IPS DF 19.7 (cell line): Measurements from ENCODE around the gene NRXN3.

Source experiments
- DNase-seq: peaks from one replicate; pipeline ENCODE4 v3.0.0-alpha.2; 2013; ENCODE audit warnings: low read depth, low spot score

The NRXN3 gene

DNA sequence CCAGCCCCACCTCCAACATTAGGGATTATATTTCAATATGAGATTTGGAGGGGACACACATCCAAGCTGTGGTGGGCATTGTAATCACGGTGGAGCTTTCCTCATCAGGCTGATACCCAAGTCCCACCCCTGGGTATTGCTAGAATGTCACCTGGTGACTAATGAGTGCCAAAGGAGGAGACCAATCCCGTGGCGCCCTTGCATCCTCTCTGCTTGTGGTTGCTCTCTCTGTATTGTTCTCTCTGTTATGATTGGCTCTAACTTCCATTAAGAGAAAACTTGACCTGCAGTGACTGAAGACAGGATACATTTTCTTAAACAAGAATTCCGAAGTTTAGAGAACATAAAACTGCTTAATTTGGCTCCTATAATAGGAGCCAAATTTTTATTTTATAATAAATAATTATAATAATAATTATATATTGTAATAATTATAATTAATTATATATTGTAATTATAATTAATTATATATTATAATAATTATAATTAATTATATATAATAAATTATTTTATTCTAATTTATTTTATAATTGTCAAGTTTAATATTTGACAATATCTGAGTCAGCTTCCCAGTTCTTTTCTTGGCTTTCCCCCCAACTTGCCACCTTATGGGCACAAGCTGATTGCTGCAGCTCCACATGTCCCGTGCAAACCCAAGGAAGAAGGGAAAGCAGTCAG, 1621.0 kb downstream of the NRXN3 start:
- no peak for DNase-seq

GRCh38 chr14:79802093-79802492, 1631.9 kb downstream of the NRXN3 start:
- DNase-seq, result no peak

DNA sequence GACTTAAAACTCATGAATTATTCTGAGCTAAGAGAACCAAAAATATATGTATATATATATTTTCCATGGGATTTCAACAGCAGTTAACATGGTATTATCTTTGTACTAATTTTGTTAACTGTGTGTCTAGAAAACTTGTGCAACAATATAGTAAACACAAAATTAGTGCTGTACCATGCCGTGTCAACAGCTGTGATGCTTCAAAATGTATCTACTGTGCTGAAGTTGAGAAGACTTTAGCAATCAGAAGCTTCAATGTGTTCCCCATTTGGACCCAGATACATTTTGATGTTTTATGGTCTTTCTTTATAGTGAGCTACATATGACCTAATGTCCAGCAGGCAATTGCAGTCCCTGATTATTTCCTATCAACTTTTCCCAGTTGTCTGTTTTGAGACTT, 1635.5 kb downstream of the NRXN3 start:
- no peak for DNase-seq

DNA sequence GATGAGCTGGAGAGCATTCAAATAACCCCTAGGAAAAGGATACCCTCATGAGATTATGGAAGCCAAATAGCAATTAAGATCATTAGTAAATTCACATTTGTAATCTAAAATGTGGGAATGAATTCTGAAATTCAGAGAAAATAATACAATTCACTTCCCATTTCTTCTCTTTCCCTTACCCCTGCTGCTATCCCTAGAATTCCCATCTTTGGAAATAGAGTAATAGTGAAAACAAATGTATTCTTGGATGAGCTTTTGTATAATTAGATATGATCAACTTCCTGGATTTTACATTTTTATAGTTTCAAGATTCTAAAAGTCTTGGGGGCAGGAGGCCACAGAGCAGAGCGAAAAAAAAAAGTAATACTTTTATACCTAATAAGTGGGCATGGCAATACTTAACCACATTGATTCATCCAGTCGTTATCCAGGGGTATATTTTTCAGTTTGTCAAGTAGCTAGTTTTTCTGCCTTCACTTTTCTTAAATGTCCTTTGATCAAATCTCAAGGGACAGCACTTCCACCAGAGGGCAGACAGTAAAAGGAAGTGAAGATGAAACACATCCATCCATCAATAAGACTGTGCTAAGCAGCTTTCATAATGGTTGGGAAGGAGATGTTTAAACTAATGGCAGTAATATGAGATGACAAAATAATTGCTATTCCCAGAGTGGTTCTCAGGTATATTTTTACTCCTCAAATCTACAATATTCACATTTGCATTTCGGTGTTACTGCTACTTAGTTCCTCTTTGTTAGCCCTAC, 1639.9 kb downstream of the NRXN3 start:
- DNase-seq, result no peak

GRCh38 chr14:79820866-79821535, 1650.8 kb downstream of the NRXN3 start:
- no peak for DNase-seq

- no peak for DNase-seq
Measured at GRCh38 chr14:79822034-79822433, 1651.9 kb downstream of the NRXN3 start.

DNA sequence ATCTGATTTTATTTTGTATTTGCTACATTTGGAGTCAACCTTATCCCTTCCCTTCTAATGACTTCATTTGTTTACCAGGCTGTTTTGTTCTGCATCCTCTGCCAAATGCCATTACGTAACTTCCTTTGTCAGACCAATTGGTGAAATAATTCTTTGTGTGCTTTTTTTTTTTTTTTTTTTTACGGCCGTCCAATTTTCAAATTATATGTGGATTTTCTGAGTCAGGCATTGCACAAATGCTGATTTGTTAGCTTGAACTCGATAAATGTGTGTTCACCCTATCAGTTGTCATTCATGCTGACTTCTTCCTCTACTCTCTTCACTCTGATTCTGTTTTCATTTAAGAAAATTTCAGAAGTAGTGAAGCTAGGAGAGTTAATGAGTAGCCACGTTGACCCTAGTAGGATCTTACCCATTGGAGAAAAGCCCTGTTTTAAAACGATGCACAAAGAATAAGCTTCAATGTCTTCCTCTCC, 1654.9 kb downstream of the NRXN3 start:
- DNase-seq, result no peak

- DNase-seq, result no peak
Measured at GRCh38 chr14:79826362-79826761, 1656.2 kb downstream of the NRXN3 start.

GRCh38 chr14:79829405-79830166, 1659.4 kb downstream of the NRXN3 start:
- no peak for DNase-seq

GRCh38 chr14:79831195-79831892, 1661.2 kb downstream of the NRXN3 start:
- no peak for DNase-seq

DNA sequence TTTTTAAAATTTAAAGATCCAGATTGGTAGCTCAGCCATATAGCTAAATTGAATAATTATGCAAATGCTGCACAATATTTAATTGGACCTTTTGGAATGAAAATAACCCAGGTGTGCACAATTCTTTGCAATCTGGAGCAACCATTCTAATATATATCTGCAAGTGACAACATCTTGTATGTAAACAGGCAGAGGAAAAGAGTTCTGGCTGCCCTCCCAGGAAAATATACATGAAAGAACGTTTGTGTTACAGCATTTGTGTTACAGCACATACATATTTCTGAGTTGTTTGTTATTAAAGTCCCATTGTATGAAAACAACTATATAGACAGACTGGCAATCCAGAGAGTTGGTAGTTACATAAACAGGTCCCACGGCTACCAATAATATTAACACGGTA, 1663.6 kb downstream of the NRXN3 start:
- no peak for DNase-seq

- no peak for DNase-seq
Measured at GRCh38 chr14:79834868-79835267, 1664.7 kb downstream of the NRXN3 start.

- DNase-seq, result no peak
Measured at GRCh38 chr14:79836577-79836976, 1666.4 kb downstream of the NRXN3 start.

DNA sequence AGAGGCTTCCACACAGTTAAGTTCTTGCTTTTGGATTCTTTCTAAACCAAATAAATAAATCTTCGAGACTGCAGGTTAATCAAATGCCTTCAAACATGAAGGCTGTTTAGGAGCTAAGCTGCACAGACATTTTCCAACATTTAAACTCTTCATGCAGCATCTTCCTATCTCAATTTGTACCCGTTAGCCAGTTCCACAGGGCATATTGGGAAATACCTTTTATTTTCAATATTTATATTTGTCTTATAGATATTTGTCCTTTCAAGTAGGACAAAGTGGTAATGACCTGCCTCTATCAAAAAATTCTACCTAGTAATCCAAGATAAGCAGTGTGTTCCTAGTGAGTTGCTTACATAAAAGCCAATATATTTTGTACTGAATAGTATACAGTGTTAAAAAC, 1667.5 kb downstream of the NRXN3 start:
- DNase-seq, result no peak

GRCh38 chr14:79840103-79840502, 1669.9 kb downstream of the NRXN3 start:
- DNase-seq, result no peak

- DNase-seq, result no peak
Measured at GRCh38 chr14:79840831-79841230, 1670.7 kb downstream of the NRXN3 start.

GRCh38 chr14:79841433-79841832, 1671.3 kb downstream of the NRXN3 start:
- no peak for DNase-seq

DNA sequence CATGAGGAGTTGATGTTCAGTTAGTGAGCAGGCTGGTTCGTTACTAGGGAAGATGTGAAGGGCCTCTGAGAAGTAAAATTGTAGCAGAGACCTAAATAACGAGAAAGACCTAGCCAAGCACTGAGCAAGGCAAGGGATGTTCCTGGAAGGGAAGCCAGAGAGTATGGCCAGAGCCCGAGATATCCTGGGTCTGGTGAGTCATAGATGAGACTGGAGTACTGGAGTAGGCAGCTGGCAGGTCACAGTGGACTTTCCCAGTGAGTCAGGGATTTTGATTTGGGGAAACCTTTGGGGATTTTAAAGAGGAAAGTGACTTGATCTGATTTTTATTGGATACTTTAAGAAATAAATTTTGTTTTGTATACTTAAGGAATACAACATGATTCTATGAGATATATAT, 1672.1 kb downstream of the NRXN3 start:
- DNase-seq, result no peak

DNA sequence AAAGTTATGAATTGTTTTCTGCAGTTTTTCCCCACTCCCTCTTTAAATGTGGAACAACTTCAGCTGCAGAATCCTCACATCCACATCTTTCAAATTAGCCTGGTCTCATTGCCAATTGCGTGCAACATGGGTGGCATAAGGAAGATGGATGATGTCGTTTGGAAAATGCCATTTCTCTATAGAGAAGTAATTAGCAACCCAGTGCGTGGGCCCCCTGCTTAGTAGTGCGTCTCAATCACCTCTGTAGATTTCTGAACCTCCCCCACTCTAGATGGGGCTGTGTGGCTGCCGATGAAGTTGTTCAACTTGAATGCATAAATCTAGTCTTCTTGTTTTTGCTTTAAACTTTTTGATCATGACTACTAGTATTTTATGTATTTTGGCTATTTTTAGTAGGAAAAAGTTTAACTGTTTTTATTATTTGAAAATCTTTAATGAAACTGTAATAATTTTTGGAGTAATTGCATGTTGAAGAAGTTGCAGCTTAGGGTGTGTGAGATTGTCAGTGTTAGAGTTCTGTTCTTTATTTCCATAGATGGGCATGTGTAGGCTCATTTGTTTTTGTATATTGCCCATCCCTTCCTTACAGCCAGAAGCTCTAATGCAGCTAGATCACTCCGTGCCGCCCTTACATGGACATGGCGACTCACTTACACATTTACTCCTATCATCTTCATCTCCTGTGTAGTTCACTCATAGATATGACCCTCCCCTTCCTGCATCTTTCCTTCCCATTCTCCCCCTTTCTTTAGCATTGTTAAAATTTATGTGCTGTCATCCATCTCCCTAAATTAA, 1683.0 kb downstream of the NRXN3 start:
- no peak for DNase-seq

DNA sequence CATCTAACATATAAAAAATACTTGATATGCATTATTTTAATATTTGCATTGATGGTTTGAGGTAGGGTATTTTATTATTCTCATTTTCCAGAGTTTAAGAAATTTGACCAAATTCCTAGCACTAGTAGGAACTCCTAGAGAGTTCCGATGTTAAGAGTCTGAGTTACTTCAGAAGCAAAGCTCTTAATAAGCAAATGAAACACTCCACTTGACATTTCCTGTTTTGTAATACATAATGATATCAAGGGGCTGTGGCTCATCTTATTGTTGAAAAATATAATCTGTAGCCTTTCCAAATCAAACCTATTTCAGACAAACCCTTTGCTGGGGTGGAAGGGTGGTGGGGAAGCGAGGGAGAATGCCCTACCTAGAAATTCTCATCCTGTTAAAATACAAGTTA, 1685.6 kb downstream of the NRXN3 start:
- DNase-seq, result no peak
